Endothelial cell (in vitro differentiated cells): Measurements from ENCODE around the gene LMO7. TPM values are rescaled to one million over a fixed set of nuclear protein-coding genes. Genes with fewer than 3 reads are reported as not detected.

Experiments used
- DNase-seq: peaks from one replicate; pipeline ENCODE4 v3.0.0; 2021; ENCODE audit warnings: low spot score
- H3K27ac Mint-ChIP-seq: one replicate; pipeline ENCODE4 v1.8.0; 2021; ENCODE audit warnings: mixed read lengths, inconsistent platforms; ENCODE audit not compliant: unreplicated experiment
- H3K27me3 Mint-ChIP-seq: one replicate; pipeline ENCODE4 v1.8.0; 2021; ENCODE audit warnings: mild to moderate bottlenecking, moderate library complexity, mixed read lengths, inconsistent platforms; ENCODE audit not compliant: unreplicated experiment
- H3K36me3 Mint-ChIP-seq: one replicate; pipeline ENCODE4 v1.8.0; 2021; ENCODE audit warnings: mild to moderate bottlenecking, low read depth, mixed read lengths, inconsistent platforms; ENCODE audit not compliant: unreplicated experiment
- H3K4me1 Mint-ChIP-seq: one replicate; pipeline ENCODE4 v1.8.0; 2021; ENCODE audit warnings: mild to moderate bottlenecking, mixed read lengths, inconsistent platforms; ENCODE audit not compliant: unreplicated experiment
- H3K4me3 Mint-ChIP-seq: one replicate; pipeline ENCODE4 v1.8.0; 2021; ENCODE audit warnings: mild to moderate bottlenecking, mixed read lengths, inconsistent platforms; ENCODE audit not compliant: unreplicated experiment
- H3K9me3 Mint-ChIP-seq: one replicate; pipeline ENCODE4 v1.8.0; 2021; ENCODE audit warnings: mixed read lengths, inconsistent platforms; ENCODE audit not compliant: unreplicated experiment
- CTCF ChIP-seq: fragments of 200-600 bp; sonication (generic); IDR thresholded peaks from one replicate; pipeline ENCODE4 v1.5.0; 2021; ENCODE audit warnings: antibody characterized with exemption; ENCODE audit not compliant: unreplicated experiment
- total RNA-seq: library from RNA; stranded (reverse); fragmentation: NEBNext Ultra II Directional; extraction: Animal tissue kit (Norgen Biotek cat#: 25700); gene quantifications from one replicate; pipeline ENCODE4 v1.2.1, GENCODE V29; 2021; ENCODE audit not compliant: unreplicated experiment

The LMO7 gene
- total RNA-seq, 1 donor from 2014 or later, result 5.7 TPM

GRCh38 chr13:75813323-75813722 lies 177.2 kb downstream of the LMO7 start:
- no peak for TF ChIP-seq CTCF
- H3K36me3 Mint-ChIP-seq, result no peaks in the 10 kb centered on the region
- no peaks in the 10 kb centered on the region for H3K4me1 Mint-ChIP-seq
- H3K27ac Mint-ChIP-seq, result no peak overlapping the region
- H3K9me3 Mint-ChIP-seq, result no peaks in the 10 kb centered on the region
- DNase-seq, result no peak
- no peaks in the 10 kb centered on the region for H3K27me3 Mint-ChIP-seq
- H3K4me3 Mint-ChIP-seq, result no peak overlapping the region

- no peak for TF ChIP-seq CTCF
- no peak overlapping the region for H3K4me3 Mint-ChIP-seq
- no peaks in the 10 kb centered on the region for H3K36me3 Mint-ChIP-seq
- H3K27ac Mint-ChIP-seq, result no peak overlapping the region
- no peaks in the 10 kb centered on the region for H3K4me1 Mint-ChIP-seq
- no peak for DNase-seq
- no peaks in the 10 kb centered on the region for H3K27me3 Mint-ChIP-seq
- H3K9me3 Mint-ChIP-seq, result no peaks in the 10 kb centered on the region
Observed at GRCh38 chr13:75818179-75818967, 182.2 kb downstream of the LMO7 start.

GRCh38 chr13:75818968-75819225 lies 182.8 kb downstream of the LMO7 start:
- H3K27ac Mint-ChIP-seq, result no peak overlapping the region
- no peaks in the 10 kb centered on the region for H3K9me3 Mint-ChIP-seq
- no peak overlapping the region for H3K4me3 Mint-ChIP-seq
- no peak for TF ChIP-seq CTCF
- H3K4me1 Mint-ChIP-seq, result no peaks in the 10 kb centered on the region
- no peak for DNase-seq
- no peaks in the 10 kb centered on the region for H3K36me3 Mint-ChIP-seq
- no peaks in the 10 kb centered on the region for H3K27me3 Mint-ChIP-seq

GRCh38 chr13:75825161-75825560 lies 189.0 kb downstream of the LMO7 start:
- Mint-ChIP-seq H3K27me3 (no peaks in the 10 kb centered on the region), H3K36me3 (no peaks in the 10 kb centered on the region), H3K9me3 (no peaks in the 10 kb centered on the region), H3K4me3 (no peak overlapping the region), H3K4me1 (peaks cover 8% of the 10 kb centered on the region), H3K27ac (no peak overlapping the region)
- TF ChIP-seq CTCF, result no peak
- DNase-seq, result no peak

GRCh38 chr13:75825594-75825993 lies 189.5 kb downstream of the LMO7 start:
- H3K9me3 Mint-ChIP-seq, result no peaks in the 10 kb centered on the region
- H3K36me3 Mint-ChIP-seq, result no peaks in the 10 kb centered on the region
- no peak for TF ChIP-seq CTCF
- H3K27ac Mint-ChIP-seq, result no peak overlapping the region
- no peak overlapping the region for H3K4me3 Mint-ChIP-seq
- no peaks in the 10 kb centered on the region for H3K27me3 Mint-ChIP-seq
- H3K4me1 Mint-ChIP-seq, result peaks cover 8% of the 10 kb centered on the region
- DNase-seq, result no peak
